ENCODE results near the gene CCK. TPM values are rescaled to one million over a fixed set of nuclear protein-coding genes. Genes with fewer than 3 reads are reported as not detected.

CCK gene
- total and polyA plus RNA-seq, 2 experiments from 2014 or later = 3.1 to 4.2 TPM

GRCh38 chr3:42256135-42256819 lies 9.7 kb downstream of the CCK start:
- no peak overlapping the region for H3K4me3 Mint-ChIP-seq
- no peaks in the 10 kb centered on the region for H3K27me3 Mint-ChIP-seq (ENCODE audit: insufficient read depth, low read depth, poor library complexity)
- peaks cover 2% of the 10 kb centered on the region; the same call in 1 of the 3 replicates for H3K4me1 Mint-ChIP-seq
- DNase-seq (ENCODE audit: low spot score) (no peak), ATAC-seq (no peak)
- Histone ChIP-seq H3K27me3 (ENCODE audit: insufficient read depth) (0 out of 2 replicates have a peak, but pooled peaks cover 1% of the 10 kb centered on the region), H3K27ac (ENCODE audit: low read depth) (no peak overlapping the region), H3K79me2 (replicated peaks; ENCODE audit: insufficient read depth) (no peaks in the 10 kb centered on the region), H3K4me1 (ENCODE audit: insufficient read depth) (no peaks in the 10 kb centered on the region), H2AFZ (no peak overlapping the region), H3K4me3 (no peak overlapping the region), H3F3A (replicated peaks; ENCODE audit: low read depth) (no peaks in the 10 kb centered on the region), H3K36me3 (ENCODE audit: insufficient read depth) (no peaks in the 10 kb centered on the region), H4K20me1 (replicated peaks; ENCODE audit: insufficient read depth) (no peaks in the 10 kb centered on the region), H3K9me2 (ENCODE audit: insufficient read depth) (0 out of 2 replicates have a peak, but pooled peaks cover 3% of the 10 kb centered on the region), H3K4me2 (no peak overlapping the region)
- no peaks in the 10 kb centered on the region for H3K36me3 Mint-ChIP-seq (ENCODE audit: low read depth)
- no peak overlapping the region for H3K27ac Mint-ChIP-seq
- TF ChIP-seq, protein P1, sequence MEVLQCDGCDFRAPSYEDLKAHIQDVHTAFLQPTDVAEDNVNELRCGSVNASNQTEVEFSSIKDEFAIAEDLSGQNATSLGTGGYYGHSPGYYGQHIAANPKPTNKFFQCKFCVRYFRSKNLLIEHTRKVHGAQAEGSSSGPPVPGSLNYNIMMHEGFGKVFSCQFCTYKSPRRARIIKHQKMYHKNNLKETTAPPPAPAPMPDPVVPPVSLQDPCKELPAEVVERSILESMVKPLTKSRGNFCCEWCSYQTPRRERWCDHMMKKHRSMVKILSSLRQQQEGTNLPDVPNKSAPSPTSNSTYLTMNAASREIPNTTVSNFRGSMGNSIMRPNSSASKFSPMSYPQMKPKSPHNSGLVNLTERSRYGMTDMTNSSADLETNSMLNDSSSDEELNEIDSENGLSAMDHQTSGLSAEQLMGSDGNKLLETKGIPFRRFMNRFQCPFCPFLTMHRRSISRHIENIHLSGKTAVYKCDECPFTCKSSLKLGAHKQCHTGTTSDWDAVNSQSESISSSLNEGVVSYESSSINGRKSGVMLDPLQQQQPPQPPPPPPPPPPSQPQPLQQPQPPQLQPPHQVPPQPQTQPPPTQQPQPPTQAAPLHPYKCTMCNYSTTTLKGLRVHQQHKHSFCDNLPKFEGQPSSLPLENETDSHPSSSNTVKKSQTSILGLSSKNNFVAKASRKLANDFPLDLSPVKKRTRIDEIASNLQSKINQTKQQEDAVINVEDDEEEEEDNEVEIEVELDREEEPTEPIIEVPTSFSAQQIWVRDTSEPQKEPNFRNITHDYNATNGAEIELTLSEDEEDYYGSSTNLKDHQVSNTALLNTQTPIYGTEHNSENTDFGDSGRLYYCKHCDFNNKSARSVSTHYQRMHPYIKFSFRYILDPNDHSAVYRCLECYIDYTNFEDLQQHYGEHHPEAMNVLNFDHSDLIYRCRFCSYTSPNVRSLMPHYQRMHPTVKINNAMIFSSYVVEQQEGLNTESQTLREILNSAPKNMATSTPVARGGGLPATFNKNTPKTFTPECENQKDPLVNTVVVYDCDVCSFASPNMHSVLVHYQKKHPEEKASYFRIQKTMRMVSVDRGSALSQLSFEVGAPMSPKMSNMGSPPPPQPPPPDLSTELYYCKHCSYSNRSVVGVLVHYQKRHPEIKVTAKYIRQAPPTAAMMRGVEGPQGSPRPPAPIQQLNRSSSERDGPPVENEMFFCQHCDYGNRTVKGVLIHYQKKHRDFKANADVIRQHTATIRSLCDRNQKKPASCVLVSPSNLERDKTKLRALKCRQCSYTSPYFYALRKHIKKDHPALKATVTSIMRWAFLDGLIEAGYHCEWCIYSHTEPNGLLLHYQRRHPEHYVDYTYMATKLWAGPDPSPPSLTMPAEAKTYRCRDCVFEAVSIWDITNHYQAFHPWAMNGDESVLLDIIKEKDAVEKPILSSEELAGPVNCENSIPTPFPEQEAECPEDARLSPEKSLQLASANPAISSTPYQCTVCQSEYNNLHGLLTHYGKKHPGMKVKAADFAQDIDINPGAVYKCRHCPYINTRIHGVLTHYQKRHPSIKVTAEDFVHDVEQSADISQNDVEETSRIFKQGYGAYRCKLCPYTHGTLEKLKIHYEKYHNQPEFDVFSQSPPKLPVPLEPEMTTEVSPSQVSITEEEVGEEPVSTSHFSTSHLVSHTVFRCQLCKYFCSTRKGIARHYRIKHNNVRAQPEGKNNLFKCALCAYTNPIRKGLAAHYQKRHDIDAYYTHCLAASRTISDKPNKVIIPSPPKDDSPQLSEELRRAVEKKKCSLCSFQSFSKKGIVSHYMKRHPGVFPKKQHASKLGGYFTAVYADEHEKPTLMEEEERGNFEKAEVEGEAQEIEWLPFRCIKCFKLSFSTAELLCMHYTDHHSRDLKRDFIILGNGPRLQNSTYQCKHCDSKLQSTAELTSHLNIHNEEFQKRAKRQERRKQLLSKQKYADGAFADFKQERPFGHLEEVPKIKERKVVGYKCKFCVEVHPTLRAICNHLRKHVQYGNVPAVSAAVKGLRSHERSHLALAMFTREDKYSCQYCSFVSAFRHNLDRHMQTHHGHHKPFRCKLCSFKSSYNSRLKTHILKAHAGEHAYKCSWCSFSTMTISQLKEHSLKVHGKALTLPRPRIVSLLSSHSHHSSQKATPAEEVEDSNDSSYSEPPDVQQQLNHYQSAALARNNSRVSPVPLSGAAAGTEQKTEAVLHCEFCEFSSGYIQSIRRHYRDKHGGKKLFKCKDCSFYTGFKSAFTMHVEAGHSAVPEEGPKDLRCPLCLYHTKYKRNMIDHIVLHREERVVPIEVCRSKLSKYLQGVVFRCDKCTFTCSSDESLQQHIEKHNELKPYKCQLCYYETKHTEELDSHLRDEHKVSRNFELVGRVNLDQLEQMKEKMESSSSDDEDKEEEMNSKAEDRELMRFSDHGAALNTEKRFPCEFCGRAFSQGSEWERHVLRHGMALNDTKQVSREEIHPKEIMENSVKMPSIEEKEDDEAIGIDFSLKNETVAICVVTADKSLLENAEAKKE (CRISPR knock-in tag; IDR thresholded peaks at IDR 0.05) = no peak
- no peak for TF ChIP-seq EZH2 (IDR thresholded peaks at IDR 0.05; ENCODE audit: low read depth, unreplicated experiment)
- TF ChIP-seq JUNB (IDR thresholded peaks at IDR 0.05; ENCODE audit: unreplicated experiment) = no peak
- TF ChIP-seq POLR2AphosphoS5 (IDR thresholded peaks at IDR 0.05; ENCODE audit: low read depth) = no peak
- TF ChIP-seq NANOG (IDR thresholded peaks at IDR 0.05; ENCODE audit: borderline replicate concordance) = no peak
- TF ChIP-seq ZNF114 (CRISPR knock-in tag; IDR thresholded peaks at IDR 0.05) = no peak
- TF ChIP-seq EZH2phosphoT487 (IDR thresholded peaks at IDR 0.05; ENCODE audit: unreplicated experiment) = no peak
- TF ChIP-seq, protein P2, sequence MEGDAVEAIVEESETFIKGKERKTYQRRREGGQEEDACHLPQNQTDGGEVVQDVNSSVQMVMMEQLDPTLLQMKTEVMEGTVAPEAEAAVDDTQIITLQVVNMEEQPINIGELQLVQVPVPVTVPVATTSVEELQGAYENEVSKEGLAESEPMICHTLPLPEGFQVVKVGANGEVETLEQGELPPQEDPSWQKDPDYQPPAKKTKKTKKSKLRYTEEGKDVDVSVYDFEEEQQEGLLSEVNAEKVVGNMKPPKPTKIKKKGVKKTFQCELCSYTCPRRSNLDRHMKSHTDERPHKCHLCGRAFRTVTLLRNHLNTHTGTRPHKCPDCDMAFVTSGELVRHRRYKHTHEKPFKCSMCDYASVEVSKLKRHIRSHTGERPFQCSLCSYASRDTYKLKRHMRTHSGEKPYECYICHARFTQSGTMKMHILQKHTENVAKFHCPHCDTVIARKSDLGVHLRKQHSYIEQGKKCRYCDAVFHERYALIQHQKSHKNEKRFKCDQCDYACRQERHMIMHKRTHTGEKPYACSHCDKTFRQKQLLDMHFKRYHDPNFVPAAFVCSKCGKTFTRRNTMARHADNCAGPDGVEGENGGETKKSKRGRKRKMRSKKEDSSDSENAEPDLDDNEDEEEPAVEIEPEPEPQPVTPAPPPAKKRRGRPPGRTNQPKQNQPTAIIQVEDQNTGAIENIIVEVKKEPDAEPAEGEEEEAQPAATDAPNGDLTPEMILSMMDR (conservative IDR thresholded peaks at IDR 0.05; ENCODE audit: low read depth in 2 of 2) = no peak
- TF ChIP-seq ZNF331 (CRISPR knock-in tag; IDR thresholded peaks at IDR 0.05; ENCODE audit: low read depth) = no peak
- TF ChIP-seq STAT1 (IDR thresholded peaks at IDR 0.05; ENCODE audit: unreplicated experiment) = no peak
- no peak for TF ChIP-seq CREB1 (CRISPR knock-in tag; IDR thresholded peaks at IDR 0.05; ENCODE audit: low read depth)
- no peak for TF ChIP-seq REST (IDR thresholded peaks at IDR 0.05; ENCODE audit: unreplicated experiment)
- TF ChIP-seq, protein P3, sequence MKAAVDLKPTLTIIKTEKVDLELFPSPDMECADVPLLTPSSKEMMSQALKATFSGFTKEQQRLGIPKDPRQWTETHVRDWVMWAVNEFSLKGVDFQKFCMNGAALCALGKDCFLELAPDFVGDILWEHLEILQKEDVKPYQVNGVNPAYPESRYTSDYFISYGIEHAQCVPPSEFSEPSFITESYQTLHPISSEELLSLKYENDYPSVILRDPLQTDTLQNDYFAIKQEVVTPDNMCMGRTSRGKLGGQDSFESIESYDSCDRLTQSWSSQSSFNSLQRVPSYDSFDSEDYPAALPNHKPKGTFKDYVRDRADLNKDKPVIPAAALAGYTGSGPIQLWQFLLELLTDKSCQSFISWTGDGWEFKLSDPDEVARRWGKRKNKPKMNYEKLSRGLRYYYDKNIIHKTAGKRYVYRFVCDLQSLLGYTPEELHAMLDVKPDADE (IDR thresholded peaks at IDR 0.05) = no peak
- no peaks in the 10 kb centered on the region for H3K9me3 Mint-ChIP-seq

Data from GM23338 (cell line).